IMR-90 (cell line): ENCODE measurements around the gene GNB1L. TPM values are rescaled to one million over a fixed set of nuclear protein-coding genes. Genes with fewer than 3 reads are reported as not detected.

Experiments
- ATAC-seq: fragments of 200-7000 bp; cut with Tn5 transposase; 2 replicates; pipeline ENCODE4 v1.9.1; 2020; ENCODE audit warnings: low read depth, mild to moderate bottlenecking, moderate library complexity
- BruUV-seq: library from RNA; stranded (reverse); fragments of 400-500 nt; replicated peaks from 2 replicates; lab custom pipeline; 2021; lab: Mats Ljungman, UMichigan
- CTCF ChIA-PET: fragments of 300-600 bp; formaldehyde crosslinking; extraction: SDS; loops from one replicate; lab custom pipeline; 2021; ENCODE audit warnings: antibody characterized with exemption; lab: Yijun Ruan, JAX
- POLR2A ChIA-PET: fragments of 300-600 bp; sonication (Branson Sonifier 250); formaldehyde crosslinking; loops from one replicate; lab custom pipeline; 2022; ENCODE audit warnings: antibody characterized with exemption; ENCODE audit not compliant: unreplicated experiment; lab: Charles Lee
- DNase-seq: peaks from one replicate; pipeline ENCODE4 v3.0.0; 2013
- H2AFZ ChIP-seq: replicated peaks from 2 replicates; pipeline ENCODE3; 2013; ENCODE audit warnings: low read length, mild to moderate bottlenecking; ENCODE audit not compliant: poor library complexity
- H2AK5ac ChIP-seq: 2 replicates; pipeline ENCODE4 v1.6.1; 2013; ENCODE audit warnings: low read depth, low read length, inconsistent platforms
- H2AK9ac ChIP-seq: replicated peaks from 2 replicates; pipeline ENCODE3; 2013; ENCODE audit warnings: mild to moderate bottlenecking, low read depth, low read length, moderate library complexity; ENCODE audit not compliant: poor library complexity
- H2BK120ac ChIP-seq: 2 replicates; pipeline ENCODE4 v1.6.1; 2013; ENCODE audit warnings: low read depth, low read length, inconsistent platforms
- H2BK15ac ChIP-seq: 3 replicates; pipeline ENCODE4 v1.6.1; 2013; ENCODE audit warnings: low read depth, low read length, inconsistent platforms
- H2BK20ac ChIP-seq: 2 replicates; pipeline ENCODE4 v1.6.1; 2013; ENCODE audit warnings: low read depth, mild to moderate bottlenecking, inconsistent platforms, low read length, moderate library complexity
- H2BK5ac ChIP-seq: 2 replicates; pipeline ENCODE4 v1.6.1; 2013; ENCODE audit warnings: mild to moderate bottlenecking, low read depth, low read length, inconsistent platforms; ENCODE audit not compliant: poor library complexity, severe bottlenecking
- H3K14ac ChIP-seq: replicated peaks from 2 replicates; pipeline ENCODE4 v1.6.1; 2013; ENCODE audit warnings: low read depth, low read length, inconsistent platforms
- H3K18ac ChIP-seq: 2 replicates; pipeline ENCODE4 v1.6.1; 2013; ENCODE audit warnings: low read depth, low read length, control low read depth
- H3K23ac ChIP-seq: 2 replicates; pipeline ENCODE4 v1.6.1; 2013; ENCODE audit warnings: low read depth, low read length, inconsistent platforms
- H3K27ac ChIP-seq: 2 replicates; pipeline ENCODE4 v1.5.1; 2013; ENCODE audit warnings: mild to moderate bottlenecking, control low read depth, low read length; ENCODE audit not compliant: insufficient read depth
- H3K27me3 ChIP-seq: 2 replicates; pipeline ENCODE4 v1.6.1; 2013; ENCODE audit warnings: low read length; ENCODE audit not compliant: control insufficient read depth, insufficient read depth
- H3K36me3 ChIP-seq: 2 replicates; pipeline ENCODE4 v1.6.1; 2013; ENCODE audit warnings: low read length, mixed read lengths; ENCODE audit not compliant: control insufficient read depth, insufficient read depth
- H3K4ac ChIP-seq: 2 replicates; pipeline ENCODE4 v1.6.1; 2013; ENCODE audit warnings: low read depth, low read length, inconsistent platforms
- H3K4me1 ChIP-seq: 2 replicates; pipeline ENCODE4 v1.6.1; 2013; ENCODE audit warnings: low read length, mixed read lengths; ENCODE audit not compliant: control insufficient read depth, insufficient read depth
- H3K4me2 ChIP-seq: 2 replicates; pipeline ENCODE4 v1.6.1; 2013; ENCODE audit warnings: low read depth, mild to moderate bottlenecking, control low read depth, low read length, moderate library complexity
- H3K4me3 ChIP-seq: 2 replicates; pipeline ENCODE4 v1.5.1; 2013; ENCODE audit warnings: low read depth, mild to moderate bottlenecking, control low read depth, low read length, moderate library complexity; ENCODE audit not compliant: insufficient read depth
- H3K56ac ChIP-seq: 2 replicates; pipeline ENCODE4 v1.6.1; 2013; ENCODE audit warnings: low read length, inconsistent platforms; ENCODE audit not compliant: insufficient read depth; ENCODE audit errors: extremely low read depth
- H3K79me1 ChIP-seq, 2 experiments: 2 replicates each; pipeline ENCODE4 v1.6.1; 2013; ENCODE audit warnings: low read length in 2 of 2, inconsistent platforms in 1 of 2, low read depth in 1 of 2
- H3K9ac ChIP-seq: 2 replicates; pipeline ENCODE4 v1.6.1; 2013; ENCODE audit warnings: low read depth, low read length, control low read depth
- H3K9me1 ChIP-seq: 2 replicates; pipeline ENCODE4 v1.6.1; 2013; ENCODE audit warnings: low read length, inconsistent platforms; ENCODE audit not compliant: insufficient read depth
- H3K9me3 ChIP-seq: 2 replicates; pipeline ENCODE4 v1.6.1; 2013; ENCODE audit warnings: low read length; ENCODE audit not compliant: control insufficient read depth, insufficient read depth
- H4K20me1 ChIP-seq: 2 replicates; pipeline ENCODE4 v1.6.1; 2013; ENCODE audit warnings: low read length, inconsistent platforms; ENCODE audit not compliant: insufficient read depth
- H4K5ac ChIP-seq: 2 replicates; pipeline ENCODE4 v1.6.1; 2013; ENCODE audit warnings: mild to moderate bottlenecking, low read depth, low read length, control low read depth
- H4K8ac ChIP-seq, 2 experiments: 2 replicates each; pipeline ENCODE4 v1.6.1; 2013; ENCODE audit warnings: low read depth in 2 of 2, low read length in 2 of 2, control low read depth in 1 of 2, inconsistent platforms in 1 of 2
- H4K91ac ChIP-seq: 2 replicates; pipeline ENCODE4 v1.6.1; 2013; ENCODE audit warnings: low read depth, low read length, inconsistent platforms; ENCODE audit not compliant: insufficient read depth
- CEBPB ChIP-seq: IDR thresholded peaks from 2 replicates; pipeline ENCODE4 v1.6.1; 2012; ENCODE audit warnings: low read depth, low read length, improper control_type of control experiment
- ELK1 ChIP-seq: fragments of 150-350 bp; IDR thresholded peaks from 2 replicates; pipeline ENCODE4 v1.6.1; 2016; ENCODE audit warnings: low read depth, mild to moderate bottlenecking, low read length, moderate library complexity, borderline replicate concordance
- FOS ChIP-seq: fragments of 150-350 bp; IDR thresholded peaks from 2 replicates; pipeline ENCODE4 v1.6.1; 2016; ENCODE audit warnings: low read depth, low read length
- MAFK ChIP-seq: IDR thresholded peaks from 2 replicates; pipeline ENCODE4 v1.6.1; 2012; ENCODE audit warnings: low read depth, low read length, improper control_type of control experiment
- MAZ ChIP-seq: IDR thresholded peaks from 2 replicates; pipeline ENCODE4 v1.6.1; 2012; ENCODE audit warnings: low read depth, mild to moderate bottlenecking, low read length, improper control_type of control experiment, moderate library complexity, borderline replicate concordance
- MXI1 ChIP-seq: IDR thresholded peaks from 2 replicates; pipeline ENCODE4 v1.6.1; 2012; ENCODE audit warnings: low read depth, mild to moderate bottlenecking, low read length, moderate library complexity, borderline replicate concordance
- RAD21 ChIP-seq: IDR thresholded peaks from 2 replicates; pipeline ENCODE4 v1.6.1; 2012; ENCODE audit warnings: low read length, improper control_type of control experiment
- RCOR1 ChIP-seq: IDR thresholded peaks from 2 replicates; pipeline ENCODE4 v1.6.1; 2012; ENCODE audit warnings: mild to moderate bottlenecking, low read length, improper control_type of control experiment; ENCODE audit not compliant: insufficient replicate concordance
- USF2 ChIP-seq: fragments of 150-350 bp; IDR thresholded peaks from 2 replicates; pipeline ENCODE4 v1.6.1; 2017; ENCODE audit warnings: mild to moderate bottlenecking, antibody characterized with exemption, low read length, low read depth
- WGBS, 2 experiments: methylation state at CpG; one replicate each; pipeline versions ENCODE4 v1.1.5 to v1.1.7; 2013; ENCODE audit warnings: missing lambda C conversion rate in 2 of 2; ENCODE audit not compliant: insufficient read length in 1 of 2; ENCODE audit errors: extremely low coverage in 2 of 2; 5-methylcytosine and 5-hydroxymethylcytosine counted together
- dilution Hi-C: fragments of 300-500 bp; cut with HindIII; formaldehyde crosslinking; loops from one replicate; pipeline ENCODE4 v1.14.3; 2018; ENCODE audit warnings: low sequenced_read_pairs; ENCODE audit not compliant: unreplicated experiment
- in situ Hi-C: fragments of 300-500 bp; cut with MboI; formaldehyde crosslinking; loops from 3 replicates; pipeline ENCODE4 v1.14.3; 2019; ENCODE audit warnings: low sequenced_read_pairs, inconsistent platforms, mixed read lengths
- intact Hi-C: fragments of 100-400 bp; cut with micrococcal nuclease; formaldehyde crosslinking; loops from 2 replicates; pipeline ENCODE4 v1.10.0; 2022
- polyA plus RNA-seq, 3 experiments: library from polyadenylated mRNA; depleted of rRNA; stranded (reverse); fragments of >200 nt; gene quantifications; 2 replicates each; pipeline ENCODE4 v1.2.3, GENCODE V29; 2012; ENCODE audit warnings: low replicate concordance in 1 of 3
- total RNA-seq: library from RNA; depleted of rRNA; stranded (reverse); fragments of >200 nt; gene quantifications from 2 replicates; pipeline ENCODE4 v1.2.3, GENCODE V29; 2012

GNB1L gene
- total and polyA plus RNA-seq, 2 of the 4 experiments (the other 2 are of a cell fraction) = 2.5 to 4.4 TPM

- Histone ChIP-seq H2BK5ac (no peak overlapping the region), H3K9ac (no peak overlapping the region), H4K5ac (no peak overlapping the region), H4K91ac (no peak overlapping the region), H2AFZ (no peak overlapping the region), H3K4me2 (no peak overlapping the region), H2AK5ac (no peak overlapping the region), H2BK120ac (no peak overlapping the region), H4K20me1 (no peaks in the 10 kb centered on the region), H2BK20ac (no peak overlapping the region), H3K4ac (no peak overlapping the region), H3K27me3 (no peaks in the 10 kb centered on the region), H3K27ac (no peak overlapping the region), H3K23ac (no peak overlapping the region), H3K9me3 (no peaks in the 10 kb centered on the region), H3K4me3 (no peak overlapping the region), H3K36me3 (no peaks in the 10 kb centered on the region), H4K8ac (no peak overlapping the region), H3K56ac (no peak overlapping the region), H2AK9ac (no peak overlapping the region), H3K18ac (no peak overlapping the region), H3K79me1 (no peaks in the 10 kb centered on the region; a peak in 1 of 4 replicates), H2BK15ac (no peak overlapping the region), H3K14ac (no peak overlapping the region), H3K4me1 (no peaks in the 10 kb centered on the region), H3K9me1 (no peaks in the 10 kb centered on the region; the same call in 1 of the 2 replicates)
- ChIA-PET POLR2A (no interaction called here), CTCF (no interaction called here)
- intact Hi-C loops (no loop called here), dilution Hi-C loops (no loop called here), in situ Hi-C loops (no loop called here)
- 53% methylated on average over 3 of the region's 7 CpGs; no CpG with 5 or more reads in 1 of the 2 experiments for WGBS, 2 experiments
- no TSS peak for BruUV-seq
- DNase-seq = no peak
- TF ChIP-seq RCOR1 (no peak), ELK1 (no peak), FOS (no peak), MXI1 (no peak), MAZ (no peak), USF2 (no peak), RAD21 (no peak), CEBPB (no peak), MAFK (no peak)
- ATAC-seq = peak; percentile 40; the same call in 1 of the 2 replicates
These were observed 22.1 kb downstream of the GNB1L start for GRCh38 chr22:19832476-19833108.
